CD4-positive, alpha-beta T cell treated with Interleukin-15 for 4 hours (primary cell): Measurements from ENCODE around the gene DENR.

Experiments used
- DNase-seq: peaks from one replicate; pipeline ENCODE4 v3.0.0-alpha.2; 2020; ENCODE audit warnings: low spot score

The DENR gene

GRCh38 chr12:122820138-122820537 is 67.5 kb downstream of the DENR start:
- no peak for DNase-seq
